GM21390 (cell line): ENCODE measurements around the gene ROR1.

Source experiments
- ATAC-seq: cut with Tn5 transposase; IDR thresholded peaks from one replicate; pipeline ENCODE4 v1.9.1; 2021; ENCODE audit not compliant: unreplicated experiment

The ROR1 gene

DNA sequence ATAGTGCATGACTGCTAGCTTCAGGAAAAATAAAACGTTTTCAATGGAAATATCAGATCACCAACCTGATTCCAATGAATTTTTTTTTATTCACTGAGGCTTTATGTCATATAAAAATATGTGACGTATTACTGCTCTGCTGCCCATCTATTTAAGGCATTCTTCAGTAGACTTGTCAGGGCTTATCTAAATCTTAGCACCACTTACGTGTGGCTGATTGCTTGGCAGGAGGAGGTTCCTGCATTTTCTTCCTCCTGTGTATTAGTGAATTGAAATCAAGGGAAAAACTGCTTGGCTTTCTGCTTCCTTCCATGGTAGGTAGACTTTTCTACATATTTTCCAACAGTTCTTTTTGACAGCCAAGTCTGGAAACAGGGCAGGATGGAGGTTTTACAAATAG is 80.3 kb downstream of the ROR1 start:
- ATAC-seq = no peak

DNA sequence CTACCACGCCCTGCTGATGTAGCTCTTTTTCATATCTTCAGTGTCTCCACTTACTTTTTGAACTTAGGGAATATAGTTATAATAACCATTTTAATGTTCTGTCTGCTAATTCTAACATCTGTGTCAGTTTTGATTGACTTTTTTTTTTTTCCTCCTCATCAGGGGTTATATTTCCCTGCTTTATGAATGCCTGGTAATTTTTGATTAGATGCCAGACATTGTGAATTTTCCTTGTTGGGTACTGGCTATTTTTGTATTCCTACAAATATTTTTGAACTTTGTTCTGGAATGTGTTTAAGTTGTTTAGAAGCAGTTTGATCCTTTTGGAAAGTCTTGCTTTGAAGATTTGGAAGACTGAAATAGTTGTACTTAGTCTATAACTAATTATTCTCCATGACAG is 82.1 kb downstream of the ROR1 start:
- no peak for ATAC-seq

- ATAC-seq = no peak
These were observed 83.1 kb downstream of the ROR1 start for GRCh38 chr1:63856924-63857323.

DNA sequence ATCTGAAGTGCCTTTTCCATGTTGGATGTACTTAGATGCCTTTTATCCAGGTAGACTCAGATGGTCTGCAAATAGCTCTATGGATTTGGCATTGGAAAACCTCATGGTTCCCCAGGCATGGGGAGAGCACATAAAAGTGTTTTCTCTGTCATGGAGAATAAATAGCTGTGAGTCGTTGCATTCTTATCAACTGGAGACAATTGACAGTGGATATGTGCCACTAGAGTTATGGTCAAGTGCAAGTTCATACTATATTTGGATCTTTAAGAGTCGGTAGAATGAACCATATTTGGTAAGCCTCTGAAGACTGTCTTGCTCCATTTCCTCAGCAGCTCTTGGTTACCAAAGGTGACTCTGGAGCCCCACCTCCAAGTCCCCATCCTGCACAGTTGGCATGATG is 83.7 kb downstream of the ROR1 start:
- no peak for ATAC-seq

DNA sequence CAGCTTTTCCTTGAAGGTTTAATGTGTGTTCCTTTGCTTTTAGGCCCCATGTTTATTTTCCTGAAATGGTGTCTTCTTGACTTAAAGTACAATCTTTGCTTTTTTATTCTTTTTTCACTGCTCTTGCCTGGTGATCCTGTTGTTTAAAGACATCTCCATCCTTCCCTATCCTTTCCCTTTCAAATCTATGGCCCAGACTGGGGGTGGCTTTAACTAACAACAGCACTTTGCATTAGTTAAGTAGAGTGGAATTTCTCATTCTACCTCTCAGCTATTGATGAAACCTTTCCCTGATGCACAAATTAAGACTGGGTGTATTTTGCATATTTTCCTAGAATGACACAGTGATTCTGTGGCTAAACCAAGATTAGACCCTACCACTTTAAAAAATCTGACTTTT is 84.3 kb downstream of the ROR1 start:
- ATAC-seq = no peak

- ATAC-seq = no peak
These were observed 85.9 kb downstream of the ROR1 start for GRCh38 chr1:63859480-63860275.

DNA sequence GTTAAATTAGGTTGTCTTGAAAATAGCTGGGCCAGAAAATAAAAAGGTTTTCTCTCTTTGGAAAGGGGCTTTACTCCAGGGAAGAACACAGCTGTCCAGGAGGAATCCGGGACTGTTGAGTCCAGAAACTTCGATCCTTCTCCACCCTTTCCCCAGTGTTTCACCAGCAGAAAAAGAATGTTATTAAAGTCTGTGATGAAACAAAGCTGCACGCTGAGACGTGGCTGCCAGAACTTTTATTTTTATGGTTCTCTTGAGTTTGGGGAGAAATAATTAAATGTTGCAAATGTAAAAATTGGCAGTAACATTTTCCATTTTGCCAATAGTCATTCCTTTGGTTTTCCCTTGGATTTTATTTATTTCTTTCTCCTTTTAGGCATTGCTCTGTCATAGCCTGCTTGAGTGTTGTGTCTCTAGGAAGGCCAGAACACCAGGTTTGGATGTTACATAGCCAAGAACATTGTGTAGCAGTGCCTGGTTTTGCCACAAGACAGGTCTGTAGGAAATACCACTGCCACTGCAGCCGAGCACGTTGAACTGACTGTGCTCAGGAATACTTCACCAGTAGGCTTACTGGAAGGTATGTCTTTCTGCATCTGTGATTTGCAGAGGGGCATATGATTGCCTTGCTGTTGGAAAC is 87.4 kb downstream of the ROR1 start:
- ATAC-seq = no peak

DNA sequence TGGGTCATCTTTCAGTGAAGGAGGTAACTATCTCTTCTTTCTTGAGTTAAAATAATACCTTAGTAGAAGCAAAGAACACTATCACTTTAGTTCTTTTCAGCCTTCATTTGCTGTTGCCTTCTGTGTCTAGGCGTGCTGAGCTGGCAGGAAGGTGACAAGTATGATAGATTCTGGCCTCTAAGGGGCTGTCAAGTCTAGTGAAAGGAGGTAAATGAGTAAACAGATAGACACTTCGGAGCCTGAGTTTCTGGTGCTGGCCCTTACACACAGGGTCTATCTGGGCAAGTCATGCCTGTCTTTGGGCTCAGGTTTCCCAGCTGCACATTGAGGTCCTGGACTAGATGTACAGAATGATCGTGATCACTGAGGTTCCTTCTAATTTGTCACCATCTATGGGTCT is 89.3 kb downstream of the ROR1 start:
- no peak for ATAC-seq

GRCh38 chr1:63864224-63864641 is 90.4 kb downstream of the ROR1 start:
- no peak for ATAC-seq

DNA sequence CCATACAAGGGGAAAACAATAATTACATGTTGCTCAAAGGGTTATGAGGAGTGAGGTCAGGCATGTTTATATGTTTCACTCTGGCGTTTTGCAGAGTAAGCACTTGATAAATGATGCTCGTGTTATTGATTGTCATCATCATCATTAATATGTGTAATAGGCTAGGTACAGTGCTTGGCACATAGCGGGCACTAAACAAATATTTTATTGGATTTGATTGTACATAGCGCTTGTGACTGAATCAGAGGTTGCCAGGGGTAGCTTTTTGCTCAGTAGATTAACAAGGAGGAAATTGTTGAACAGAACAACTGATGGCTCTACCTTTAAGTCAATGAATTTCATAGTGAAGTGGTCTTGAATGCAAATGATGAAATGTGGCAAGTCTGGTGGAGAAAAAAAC is 91.7 kb downstream of the ROR1 start:
- no peak for ATAC-seq

DNA sequence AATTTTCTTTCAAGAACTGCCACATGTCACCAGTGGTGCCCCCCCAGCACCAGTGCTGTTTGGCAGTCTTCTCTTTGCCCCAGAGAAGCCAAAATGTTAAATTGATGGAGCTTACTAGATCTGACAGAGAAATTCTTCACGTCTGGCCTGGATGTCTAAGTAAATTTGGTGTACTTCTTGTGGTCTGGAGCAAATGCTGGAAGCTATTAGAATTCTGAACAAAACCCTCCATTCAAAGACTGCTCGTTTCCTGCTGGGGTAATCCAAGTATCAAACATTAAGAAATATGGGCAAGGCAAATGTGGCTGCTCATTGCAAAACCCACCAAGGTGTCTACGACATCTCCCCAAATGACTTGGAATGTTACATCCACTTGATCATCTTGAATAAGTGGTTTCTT is 92.3 kb downstream of the ROR1 start:
- ATAC-seq = no peak

DNA sequence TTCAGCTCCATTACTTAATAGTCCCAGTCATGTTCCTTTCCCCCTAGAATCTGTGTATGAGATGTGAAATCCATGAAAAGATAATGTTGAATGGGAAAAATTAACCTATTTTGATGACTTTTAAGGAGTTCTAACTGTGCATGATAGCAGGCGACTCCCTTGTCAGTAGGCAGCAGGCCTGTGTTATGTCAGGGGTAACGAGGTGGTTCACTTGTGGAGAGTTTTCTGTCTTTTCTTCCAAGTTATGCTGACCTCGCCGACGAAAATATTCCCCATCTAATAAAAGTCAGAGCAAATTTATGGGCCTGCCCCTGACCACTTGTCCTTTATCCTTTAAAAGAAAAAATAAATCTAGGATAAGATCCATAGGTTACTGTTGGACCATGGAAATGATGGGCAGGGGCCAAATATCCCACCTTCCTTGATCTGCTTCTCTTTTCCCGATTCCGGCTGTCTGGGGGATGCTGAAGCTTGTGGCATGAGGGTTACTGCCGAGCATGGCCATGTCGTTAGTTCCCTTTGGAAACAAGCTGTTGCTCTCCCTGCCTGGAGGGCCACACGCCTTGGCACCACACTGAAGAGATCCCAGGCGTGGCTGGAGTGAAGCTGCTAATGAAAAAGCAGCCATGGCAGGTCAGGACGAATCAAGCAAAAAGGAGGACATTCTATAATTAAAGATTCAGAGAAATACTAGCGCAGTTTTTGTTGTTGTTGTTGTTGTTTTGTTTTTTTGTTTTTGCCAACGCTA is 93.8 kb downstream of the ROR1 start:
- no peak for ATAC-seq

- no peak for ATAC-seq
These were observed 94.5 kb downstream of the ROR1 start for GRCh38 chr1:63868268-63868781.

DNA sequence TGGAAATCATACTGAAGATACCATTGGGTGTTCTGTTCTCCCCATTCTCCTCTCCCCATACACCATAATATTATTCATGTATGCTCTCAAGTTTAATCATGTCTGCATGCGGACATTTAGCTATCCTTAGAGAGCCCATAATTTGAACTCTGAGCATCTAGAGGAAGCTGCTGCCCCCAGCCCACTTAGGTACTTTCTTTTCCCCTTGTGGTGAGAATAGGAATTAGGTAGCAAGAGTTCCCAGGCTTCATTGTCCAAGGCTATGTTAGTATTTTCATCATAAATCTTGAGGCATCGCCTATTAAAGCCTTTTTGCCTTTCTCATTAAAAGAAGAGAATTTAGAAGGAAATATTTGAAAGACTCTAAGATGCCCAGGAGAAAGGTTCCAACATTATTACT is 96.3 kb downstream of the ROR1 start:
- no peak for ATAC-seq

- no peak for ATAC-seq
These were observed 97.6 kb downstream of the ROR1 start for GRCh38 chr1:63871463-63871862.

GRCh38 chr1:63873751-63874150 is 99.9 kb downstream of the ROR1 start:
- no peak for ATAC-seq

- no peak for ATAC-seq
These were observed 100.6 kb downstream of the ROR1 start for GRCh38 chr1:63874278-63874880.

- no peak for ATAC-seq
These were observed 101.8 kb downstream of the ROR1 start for GRCh38 chr1:63875636-63876035.

DNA sequence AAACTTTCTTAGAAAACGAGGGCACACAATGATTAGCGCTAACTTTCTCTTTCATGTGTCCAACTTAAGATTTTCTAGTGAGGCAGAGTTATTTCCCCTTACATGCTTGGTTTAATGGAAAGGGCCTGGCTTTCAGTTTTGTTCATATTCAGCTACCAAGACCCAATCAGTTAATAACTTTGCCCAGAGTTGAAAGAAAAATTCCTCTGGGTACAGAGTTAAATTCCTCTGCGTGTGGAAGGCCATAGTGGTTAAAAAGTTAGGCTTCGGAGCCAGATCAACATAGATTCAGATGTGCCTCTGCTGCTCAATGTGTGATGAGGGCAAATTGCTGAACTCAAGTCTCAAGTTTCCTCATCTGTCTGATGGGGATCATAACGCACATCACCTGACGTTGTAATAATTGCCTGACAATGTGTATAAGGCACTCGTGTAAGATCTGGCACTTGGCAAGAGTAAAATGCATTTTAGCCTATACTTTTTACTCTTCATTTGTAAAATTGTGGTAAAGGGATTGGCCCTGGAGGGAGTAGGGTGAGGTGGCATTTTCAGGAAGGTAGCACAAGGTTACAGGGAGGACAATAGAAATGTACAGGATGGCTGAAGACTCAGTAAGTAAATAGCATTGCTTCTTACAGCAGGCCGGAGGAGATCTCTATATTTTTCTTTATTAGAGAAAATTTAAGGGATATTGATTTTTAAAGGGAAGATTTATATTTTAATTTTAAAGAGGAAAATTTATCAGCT is 103.4 kb downstream of the ROR1 start:
- no peak for ATAC-seq

DNA sequence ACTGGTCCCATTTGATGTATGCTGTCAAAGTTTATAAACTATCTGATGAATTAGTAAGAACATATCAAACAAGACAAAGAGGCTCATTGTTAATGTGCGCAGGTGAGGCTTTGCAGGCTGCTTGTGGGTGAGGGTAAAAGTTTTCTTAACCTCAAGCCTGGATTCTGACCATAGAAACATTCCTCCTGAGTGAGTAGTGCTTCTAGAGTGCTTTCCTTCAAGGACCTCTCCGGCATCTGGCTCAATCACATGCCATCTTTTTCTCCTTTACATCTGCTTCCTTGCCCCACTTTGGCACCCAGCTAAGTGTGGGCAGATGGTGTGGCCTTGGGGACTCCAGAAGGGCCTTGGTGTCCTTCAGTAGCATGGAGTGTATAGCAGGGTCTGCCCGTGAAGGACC is 104.0 kb downstream of the ROR1 start:
- ATAC-seq = no peak

GRCh38 chr1:63878932-63879331 is 105.1 kb downstream of the ROR1 start:
- no peak for ATAC-seq
